Measurements from ENCODE around the gene EHMT2. TPM values are rescaled to one million over a fixed set of nuclear protein-coding genes. Genes with fewer than 3 reads are reported as not detected.

Gene EHMT2
- total RNA-seq, 1 donor from 2014 or later: 28.4 TPM

- no peak for DNase-seq (ENCODE audit: low spot score)
Measured at GRCh38 chr6:31889331-31889972, 8.0 kb downstream of the EHMT2 start.

- DNase-seq (ENCODE audit: low spot score): no peak
Measured at GRCh38 chr6:31888276-31889258, 8.9 kb downstream of the EHMT2 start.

- no peak for DNase-seq (ENCODE audit: low spot score)
Measured at GRCh38 chr6:31887173-31888007, 10.1 kb downstream of the EHMT2 start.

GRCh38 chr6:31886541-31886991 is 10.9 kb downstream of the EHMT2 start:
- DNase-seq (ENCODE audit: low spot score): no peak

- no peak for DNase-seq (ENCODE audit: low spot score)
Measured at GRCh38 chr6:31884528-31885035, 12.9 kb downstream of the EHMT2 start.

GRCh38 chr6:31883676-31884075 is 13.8 kb downstream of the EHMT2 start:
- no peak for DNase-seq (ENCODE audit: low spot score)

GRCh38 chr6:31882344-31882743 is 15.2 kb downstream of the EHMT2 start:
- no peak for DNase-seq (ENCODE audit: low spot score)

- DNase-seq (ENCODE audit: low spot score): no peak
Measured at GRCh38 chr6:31881136-31881859, 16.2 kb downstream of the EHMT2 start.

- no peak for DNase-seq (ENCODE audit: low spot score)
Measured at GRCh38 chr6:31880616-31881015, 16.9 kb downstream of the EHMT2 start.

GRCh38 chr6:31879901-31880300 is 17.6 kb downstream of the EHMT2 start:
- no peak for DNase-seq (ENCODE audit: low spot score)

GRCh38 chr6:31879143-31879542 is 18.4 kb downstream of the EHMT2 start:
- no peak for DNase-seq (ENCODE audit: low spot score)

GRCh38 chr6:31878726-31879125 is 18.8 kb downstream of the EHMT2 start, which contains the start of gene SLC44A4:
Gene SLC44A4, minus strand, starts transcription at chr6:31878997. Its CDS starts 17 bp downstream, at chr6:31878980.
- DNase-seq (ENCODE audit: low spot score): no peak

GRCh38 chr6:31878222-31878621 is 19.3 kb downstream of the EHMT2 start:
- no peak for DNase-seq (ENCODE audit: low spot score)

- DNase-seq (ENCODE audit: low spot score): no peak
Measured at GRCh38 chr6:31877651-31878161, 19.8 kb downstream of the EHMT2 start.

- DNase-seq (ENCODE audit: low spot score): no peak
Measured at GRCh38 chr6:31877125-31877650, 20.3 kb downstream of the EHMT2 start.

GRCh38 chr6:31876357-31876756 is 21.1 kb downstream of the EHMT2 start:
- DNase-seq (ENCODE audit: low spot score): no peak

- DNase-seq (ENCODE audit: low spot score): no peak
Measured at GRCh38 chr6:31875877-31876276, 21.6 kb downstream of the EHMT2 start.

GRCh38 chr6:31874836-31875572 is 22.5 kb downstream of the EHMT2 start:
- no peak for DNase-seq (ENCODE audit: low spot score)

GRCh38 chr6:31874084-31874670 is 23.3 kb downstream of the EHMT2 start:
- DNase-seq (ENCODE audit: low spot score): no peak

Data from mesenteric fat pad (tissue), 1 donor.